HG02588 (cell line): ENCODE measurements around the gene CASZ1.

ENCODE experiments used
- ATAC-seq: cut with Tn5 transposase; IDR thresholded peaks from one replicate; pipeline ENCODE4 v1.9.1; 2021; ENCODE audit warnings: mild to moderate bottlenecking, moderate library complexity; ENCODE audit not compliant: unreplicated experiment

CASZ1 gene

GRCh38 chr1:10712568-10713362 is 83.7 kb downstream of the CASZ1 start:
- ATAC-seq, result no peak

GRCh38 chr1:10710489-10710888 is 86.0 kb downstream of the CASZ1 start:
- ATAC-seq, result no peak

DNA sequence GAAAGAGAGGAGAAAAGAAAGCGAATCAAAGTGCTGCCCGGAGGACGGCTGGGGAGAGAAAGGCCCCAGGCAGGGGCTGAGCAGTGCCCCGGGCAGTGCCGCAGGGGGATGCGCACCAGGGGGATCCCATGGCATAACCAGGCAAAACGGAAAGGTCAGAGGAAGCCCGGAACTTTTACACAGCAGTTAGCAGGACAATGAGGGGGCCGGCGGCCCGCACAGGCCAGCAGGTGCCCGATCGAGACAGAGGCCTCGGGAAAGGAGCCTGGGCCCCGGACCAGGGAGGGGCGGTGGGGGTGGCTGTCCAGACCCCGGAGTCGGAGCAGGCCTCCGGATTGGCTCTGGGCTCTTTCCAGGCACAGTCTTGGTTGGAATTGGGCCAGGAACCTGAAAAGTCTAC is 86.8 kb downstream of the CASZ1 start:
- no peak for ATAC-seq

DNA sequence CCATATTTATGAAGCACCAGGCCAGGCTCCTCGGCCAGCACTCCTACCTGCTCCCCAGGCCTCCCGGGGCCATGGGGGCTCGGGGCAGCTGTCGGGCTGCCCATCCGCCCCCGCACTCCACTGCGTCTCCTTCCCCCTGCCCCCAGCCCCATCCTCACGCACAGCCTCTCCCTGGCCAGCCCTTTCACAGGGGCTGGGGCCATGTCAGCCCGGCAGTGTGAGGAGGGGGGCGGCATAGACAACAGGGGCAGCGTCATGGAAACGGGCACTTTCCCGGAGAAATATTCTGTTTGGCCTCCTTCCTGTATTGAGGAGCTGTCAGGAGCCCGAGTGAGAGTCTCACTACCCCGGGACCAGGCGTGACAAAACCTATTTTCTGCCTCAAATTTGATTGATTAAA is 87.3 kb downstream of the CASZ1 start:
- ATAC-seq, result no peak

DNA sequence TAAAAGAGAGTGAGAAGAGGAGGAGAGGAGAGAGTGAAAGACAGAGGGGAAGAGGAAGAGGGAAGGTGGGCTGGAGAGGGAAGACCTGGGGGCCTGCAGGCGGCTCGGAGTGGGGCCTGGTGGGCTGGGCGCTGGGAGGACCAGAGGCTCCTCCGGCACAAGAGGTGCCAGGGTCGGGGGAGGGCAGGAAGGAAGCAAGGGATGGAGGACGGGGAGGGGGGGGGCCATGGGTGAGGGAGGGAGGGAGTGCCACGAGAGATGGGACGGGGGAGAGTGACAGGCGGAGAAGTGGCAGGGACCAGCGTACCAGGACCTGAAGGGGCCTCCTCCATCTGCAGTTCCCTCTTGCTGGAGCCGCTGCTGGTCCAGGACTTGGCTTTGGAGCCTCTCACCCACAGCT is 87.7 kb downstream of the CASZ1 start:
- no peak for ATAC-seq

DNA sequence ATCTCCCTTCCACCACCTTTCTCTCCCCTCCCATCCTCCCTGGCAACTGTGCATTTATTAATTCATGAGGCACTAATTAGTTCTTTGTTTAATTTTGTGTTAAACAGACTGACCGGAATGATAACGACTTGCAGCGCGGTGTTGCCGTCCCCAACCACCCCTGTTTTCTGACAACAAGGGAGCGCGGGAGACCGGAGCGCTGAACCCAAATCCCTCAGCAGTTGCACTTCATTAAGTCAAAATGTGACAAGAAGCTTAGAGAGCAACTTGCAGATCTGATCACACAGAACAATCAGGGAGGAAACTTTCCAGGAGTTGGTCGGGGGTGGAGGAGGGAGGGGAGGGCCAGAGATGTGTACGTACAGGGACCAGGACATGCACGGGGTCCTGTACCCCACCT is 89.2 kb downstream of the CASZ1 start:
- no peak for ATAC-seq

DNA sequence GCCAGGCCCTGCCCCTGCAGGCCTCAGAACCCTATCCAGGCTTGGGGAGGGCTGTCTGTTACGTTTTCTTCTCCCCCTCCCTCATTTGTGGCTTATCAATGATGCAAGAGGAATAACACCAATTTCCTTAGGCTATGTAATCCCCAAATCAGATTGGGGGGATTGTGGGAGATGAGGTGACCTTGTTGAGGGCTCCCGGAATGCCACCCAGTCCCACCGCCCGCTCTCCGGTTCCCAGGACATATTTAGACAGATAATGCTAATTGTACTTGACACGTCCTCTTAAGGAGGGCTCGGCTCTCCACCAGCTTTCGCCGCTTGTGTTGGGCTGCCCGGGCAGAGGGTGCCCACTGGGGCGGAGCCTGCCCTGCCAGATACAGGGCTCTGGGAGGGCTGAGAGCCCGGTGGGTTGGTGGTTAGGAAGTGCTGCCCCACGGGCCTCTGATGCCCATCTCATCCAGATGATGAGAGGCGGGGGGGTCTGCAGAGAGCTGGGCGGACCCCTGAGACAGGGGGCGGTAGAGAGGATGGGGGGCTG is 90.0 kb downstream of the CASZ1 start:
- no peak for ATAC-seq

DNA sequence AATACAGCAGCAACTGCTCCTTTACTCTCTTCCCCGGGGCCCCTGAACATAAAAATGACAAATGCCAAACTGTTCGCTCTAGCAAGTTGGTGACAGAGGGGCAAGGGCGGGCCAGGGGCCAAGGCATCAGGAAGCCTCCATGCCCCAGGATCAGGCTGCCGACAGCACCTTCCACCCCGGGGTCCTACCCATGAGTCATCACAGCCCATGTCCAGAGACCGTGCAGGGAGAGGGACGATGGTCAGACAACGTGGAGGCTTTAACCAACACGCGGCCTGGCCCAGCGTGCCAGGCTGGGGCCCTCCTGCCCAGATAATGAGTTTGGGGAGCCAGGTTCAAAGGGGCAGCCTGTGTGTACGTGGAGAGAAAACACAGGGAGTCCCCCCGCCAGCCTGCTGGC is 90.5 kb downstream of the CASZ1 start:
- no peak for ATAC-seq

DNA sequence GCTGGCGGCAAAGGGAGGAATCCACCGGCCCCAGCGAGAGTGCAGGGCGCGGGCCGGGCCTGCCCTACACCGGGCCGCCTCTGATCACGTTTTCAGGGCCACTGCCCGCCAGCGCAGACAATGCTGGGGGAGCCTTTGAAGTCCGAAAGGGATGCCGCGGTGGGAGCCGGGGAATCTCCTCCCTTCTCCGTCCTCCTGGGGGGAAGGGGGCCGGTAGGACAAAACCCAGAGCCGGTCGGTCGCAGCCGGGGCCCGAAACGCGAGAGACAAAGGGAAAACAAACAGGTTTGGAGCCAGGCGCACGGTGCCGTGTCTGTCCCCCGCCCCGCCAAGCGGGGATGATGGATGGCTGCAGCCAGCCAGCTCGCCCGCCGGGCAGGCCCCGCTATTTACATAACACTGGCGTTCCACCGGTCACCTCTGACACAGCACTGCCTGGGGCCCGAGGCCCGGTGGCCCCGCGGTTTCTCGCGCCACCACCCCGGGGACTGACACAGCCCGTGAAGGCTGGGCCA is 92.0 kb downstream of the CASZ1 start:
- ATAC-seq, result no peak

DNA sequence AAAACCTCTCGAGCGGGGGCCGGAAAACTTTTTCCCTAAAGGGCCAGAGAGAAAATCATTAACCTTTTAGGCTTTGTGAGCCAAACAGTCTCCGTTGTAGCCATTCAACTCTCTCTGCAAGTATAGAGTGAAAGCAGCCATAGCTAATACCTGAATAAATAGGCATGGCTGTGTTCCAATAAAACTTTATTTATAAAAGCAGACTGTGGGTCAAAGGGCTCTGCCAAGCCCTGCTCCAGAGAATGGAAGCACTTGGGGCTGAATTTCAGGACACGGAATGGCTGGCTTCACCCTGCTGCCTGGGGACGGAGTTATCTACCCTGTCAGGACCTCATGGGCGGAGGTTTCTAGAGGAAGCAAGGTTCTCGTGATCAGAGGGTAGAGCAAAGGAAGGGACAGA is 92.7 kb downstream of the CASZ1 start:
- ATAC-seq, result no peak

DNA sequence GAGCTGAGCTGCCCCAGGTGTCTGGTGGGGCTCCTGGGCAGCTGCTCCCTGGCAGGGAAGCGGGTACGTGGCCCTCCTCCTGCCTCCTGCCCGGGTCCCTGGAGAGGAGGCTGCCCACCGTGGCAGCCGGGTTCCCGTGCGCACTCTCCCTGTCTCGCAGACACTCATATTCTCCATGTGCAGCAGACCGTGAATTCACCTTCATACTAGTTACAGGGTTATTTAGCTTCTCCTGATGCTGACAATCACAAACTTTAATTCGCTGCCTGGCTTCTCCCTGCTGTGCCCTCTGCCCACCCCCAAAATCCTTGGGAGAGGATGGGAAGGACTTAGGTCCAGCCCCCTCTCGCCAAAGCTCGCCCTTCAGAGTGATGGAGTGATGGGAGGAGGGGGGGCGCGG is 95.3 kb downstream of the CASZ1 start:
- no peak for ATAC-seq

DNA sequence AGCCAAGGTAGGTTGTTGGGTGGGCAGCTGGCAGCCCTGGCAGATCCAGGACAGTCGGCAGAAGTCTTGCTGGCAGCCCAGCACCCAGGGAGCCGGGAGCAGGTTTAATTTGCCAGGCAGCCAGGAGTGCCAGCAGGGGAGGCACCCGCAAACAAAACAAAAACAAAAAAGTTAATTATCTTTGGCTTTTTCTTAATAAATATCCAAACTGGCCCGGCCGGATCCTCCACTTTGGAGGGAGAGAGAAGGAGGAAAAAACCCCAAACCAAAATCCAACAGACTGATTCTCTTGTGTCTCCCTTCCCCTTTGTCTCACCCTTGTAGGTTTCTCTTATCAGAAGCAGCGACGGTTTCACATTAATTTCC is 97.0 kb downstream of the CASZ1 start:
- ATAC-seq, result no peak

GRCh38 chr1:10698726-10699469 is 97.5 kb downstream of the CASZ1 start:
- ATAC-seq, result no peak

DNA sequence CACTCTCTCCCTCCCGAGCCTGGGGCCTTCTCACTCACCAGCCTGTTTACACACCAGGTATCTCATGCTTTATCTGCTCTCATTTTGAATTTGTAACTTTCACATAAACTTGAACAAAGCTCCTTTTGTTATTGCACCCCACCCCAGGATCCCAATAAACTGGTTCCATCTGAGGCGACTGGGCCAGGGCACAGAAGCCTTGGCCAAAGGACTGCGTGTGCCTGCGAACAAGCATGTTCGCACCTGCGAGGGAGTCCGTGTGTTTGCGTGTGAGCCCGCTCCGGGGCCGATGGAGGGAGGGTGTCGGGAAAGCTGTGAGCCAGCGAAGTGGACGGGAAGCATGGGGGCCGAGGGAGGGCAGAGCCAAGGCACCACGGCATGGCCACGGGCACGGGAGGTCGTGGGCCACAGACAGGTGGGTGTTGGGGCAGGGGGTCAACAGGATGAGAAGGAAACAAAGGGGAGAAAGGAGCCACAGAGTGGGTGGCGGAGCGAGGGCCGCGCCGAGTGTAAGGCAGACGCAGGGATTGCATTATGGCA is 98.8 kb downstream of the CASZ1 start:
- no peak for ATAC-seq

GRCh38 chr1:10696977-10697376 is 99.5 kb downstream of the CASZ1 start:
- ATAC-seq, result no peak

DNA sequence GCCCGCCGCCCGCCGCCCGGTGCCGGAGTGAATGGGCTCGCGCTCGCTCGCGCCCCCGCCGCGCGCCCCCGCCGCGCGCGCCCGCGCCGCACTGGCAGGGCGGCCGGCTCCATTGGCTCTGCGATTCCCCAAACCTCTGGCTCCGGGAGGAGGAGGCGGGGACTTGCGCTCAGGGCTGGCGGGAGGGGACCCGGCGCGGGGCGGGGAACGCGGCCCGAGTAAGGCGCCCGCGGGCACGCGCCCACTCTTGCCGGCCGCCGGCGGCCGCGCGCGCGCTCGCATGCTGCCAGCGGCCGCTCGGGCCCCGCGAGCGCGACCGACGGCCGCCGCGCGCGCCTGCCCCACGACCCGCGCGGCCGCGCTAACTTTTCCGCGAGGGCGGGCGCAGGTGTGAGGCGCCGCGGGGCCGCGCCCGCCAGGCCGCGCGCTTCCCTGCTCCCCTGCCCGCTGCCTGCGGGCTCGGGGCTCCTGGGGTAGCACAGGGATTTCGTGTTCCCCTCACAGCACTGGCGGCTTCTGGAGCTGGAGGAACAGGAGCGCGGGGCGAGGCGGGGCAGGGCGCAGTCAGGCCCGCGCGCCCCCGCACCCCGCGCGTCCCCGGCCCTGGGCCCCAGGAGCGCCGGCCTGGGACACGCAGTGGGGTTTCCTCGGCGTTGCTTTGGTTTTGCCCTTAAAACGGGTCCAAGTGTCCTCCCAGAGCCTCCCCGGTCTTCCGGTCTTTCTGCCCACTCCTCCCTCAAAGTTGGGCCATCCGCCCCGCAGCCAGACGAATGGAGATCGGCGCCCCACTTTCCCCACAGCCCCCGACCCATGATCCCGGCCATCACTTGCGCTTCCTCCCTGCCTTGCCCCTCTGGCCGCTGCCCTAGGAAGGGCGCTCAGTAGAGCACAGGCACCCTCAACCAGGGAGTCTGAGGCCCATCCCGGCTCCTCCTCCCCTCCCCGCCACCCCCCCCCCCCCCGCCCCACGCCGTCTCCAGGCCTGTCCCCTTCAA is 101.5 kb downstream of the CASZ1 start:
- peak; percentile 56 for ATAC-seq

GRCh38 chr1:10694274-10694632 is 102.2 kb downstream of the CASZ1 start:
- ATAC-seq, result peak; percentile 42

GRCh38 chr1:10693497-10694273 is 102.8 kb downstream of the CASZ1 start:
- ATAC-seq, result peak; percentile 16

DNA sequence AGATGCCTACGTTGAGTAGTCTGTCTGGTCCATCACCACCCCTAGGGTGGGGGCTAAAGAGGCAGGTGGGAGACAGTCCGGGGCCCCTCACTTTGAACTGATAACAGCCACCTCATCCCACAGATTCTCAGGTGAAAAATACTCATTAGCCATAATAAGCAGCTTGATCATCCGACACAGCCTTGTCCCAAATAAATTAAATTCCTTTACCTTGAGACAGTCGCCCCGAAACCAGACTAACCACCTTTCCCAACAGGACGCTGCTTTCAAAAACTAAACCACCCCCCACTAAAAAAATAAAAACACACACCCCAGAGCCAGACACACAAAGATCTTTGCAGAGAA is 103.3 kb downstream of the CASZ1 start:
- no peak for ATAC-seq
